Tibial artery (tissue), 4 donors: ENCODE results near the gene CROCC2.

Experiments used
- DNase-seq, 2 donors: peaks; one replicate each; pipeline ENCODE4 v3.0.0-alpha.2; 2019
- H3K27ac ChIP-seq, 2 donors: fragments of 200-600 bp; sonication (generic) in 1 of 2; 1 replicate in 1 of 2; 2 replicates in 1 of 2; pipeline ENCODE4 v1.5.1; 2018 to 2019; ENCODE audit warnings: mild to moderate bottlenecking in 1 of 2
- H3K27me3 ChIP-seq, 2 donors: fragments of 200-600 bp; sonication (generic) in 1 of 2; one replicate each; pipeline versions ENCODE4 v1.5.1 to v1.6.0; 2016 to 2019
- H3K36me3 ChIP-seq, 3 donors: fragments of 200-600 bp; sonication (generic) in 2 of 3; one replicate each; pipeline ENCODE4 v1.5.1; 2016 to 2019; ENCODE audit warnings: mild to moderate bottlenecking in 2 of 3
- H3K4me1 ChIP-seq, 4 donors: fragments of 200-600 bp; sonication (generic) in 2 of 4; 1 replicate in 3 of 4; 2 replicates in 1 of 4; pipeline ENCODE4 v1.5.1; 2016 to 2019
- H3K4me3 ChIP-seq, 2 donors: fragments of 200-600 bp; sonication (generic) in 1 of 2; 1 replicate in 1 of 2; 2 replicates in 1 of 2; pipeline ENCODE4 v1.5.1; 2018 to 2019; ENCODE audit warnings: mild to moderate bottlenecking in 2 of 2
- H3K9me3 ChIP-seq, 3 donors: fragments of 200-600 bp; sonication (generic) in 1 of 3; one replicate each; pipeline ENCODE4 v1.5.1; 2016 to 2019
- intact Hi-C: fragments of 100-400 bp; cut with DNase I; formaldehyde crosslinking; loops from one replicate; pipeline ENCODE4 v1.15.0; 2023; ENCODE audit warnings: low total_unique reads
- TF ChIP-seq, protein P1 (sequence below), 2 experiments: fragments of 200-600 bp in 1 of 2; fragments of 450-650 bp in 1 of 2; IDR thresholded peaks; one replicate each; pipeline ENCODE4 v1.5.1; 2017 to 2019; ENCODE audit warnings: antibody characterized with exemption in 2 of 2, mild to moderate bottlenecking in 1 of 2, moderate library complexity in 1 of 2

CROCC2 gene

DNA sequence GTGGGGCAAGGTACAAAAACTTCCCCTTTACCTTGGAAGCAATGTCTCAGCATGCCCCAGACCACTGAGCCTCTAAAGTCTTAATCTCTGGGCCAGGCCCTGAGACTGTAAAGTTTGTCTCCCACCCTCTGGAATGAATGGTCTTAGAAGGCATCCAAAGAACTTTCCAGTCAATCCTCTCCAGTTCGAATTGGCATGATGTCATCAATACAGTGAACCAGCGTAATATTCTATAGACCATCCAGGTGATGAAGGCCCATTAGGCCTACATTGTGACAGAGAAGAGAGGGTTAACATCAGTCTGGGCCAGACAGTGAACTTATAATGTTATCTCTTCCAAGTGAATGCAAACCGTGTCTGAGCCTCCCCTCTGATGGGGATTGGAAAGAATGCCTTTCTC lies 21.4 kb upstream of the CROCC2 start:
- Histone ChIP-seq H3K9me3 (no peaks in the 10 kb centered on the region), H3K4me1 (no peaks in the 10 kb centered on the region), H3K27me3 (peaks cover 0 to 7% of the 10 kb centered on the region in 2 donors), H3K27ac (no peak overlapping the region), H3K4me3 (no peak overlapping the region), H3K36me3 (no peaks in the 10 kb centered on the region)
- DNase-seq = no peak
- TF ChIP-seq, protein P1, sequence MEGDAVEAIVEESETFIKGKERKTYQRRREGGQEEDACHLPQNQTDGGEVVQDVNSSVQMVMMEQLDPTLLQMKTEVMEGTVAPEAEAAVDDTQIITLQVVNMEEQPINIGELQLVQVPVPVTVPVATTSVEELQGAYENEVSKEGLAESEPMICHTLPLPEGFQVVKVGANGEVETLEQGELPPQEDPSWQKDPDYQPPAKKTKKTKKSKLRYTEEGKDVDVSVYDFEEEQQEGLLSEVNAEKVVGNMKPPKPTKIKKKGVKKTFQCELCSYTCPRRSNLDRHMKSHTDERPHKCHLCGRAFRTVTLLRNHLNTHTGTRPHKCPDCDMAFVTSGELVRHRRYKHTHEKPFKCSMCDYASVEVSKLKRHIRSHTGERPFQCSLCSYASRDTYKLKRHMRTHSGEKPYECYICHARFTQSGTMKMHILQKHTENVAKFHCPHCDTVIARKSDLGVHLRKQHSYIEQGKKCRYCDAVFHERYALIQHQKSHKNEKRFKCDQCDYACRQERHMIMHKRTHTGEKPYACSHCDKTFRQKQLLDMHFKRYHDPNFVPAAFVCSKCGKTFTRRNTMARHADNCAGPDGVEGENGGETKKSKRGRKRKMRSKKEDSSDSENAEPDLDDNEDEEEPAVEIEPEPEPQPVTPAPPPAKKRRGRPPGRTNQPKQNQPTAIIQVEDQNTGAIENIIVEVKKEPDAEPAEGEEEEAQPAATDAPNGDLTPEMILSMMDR (IDR thresholded peaks at IDR 0.05) = no peak
- intact Hi-C loops = no loop called here

DNA sequence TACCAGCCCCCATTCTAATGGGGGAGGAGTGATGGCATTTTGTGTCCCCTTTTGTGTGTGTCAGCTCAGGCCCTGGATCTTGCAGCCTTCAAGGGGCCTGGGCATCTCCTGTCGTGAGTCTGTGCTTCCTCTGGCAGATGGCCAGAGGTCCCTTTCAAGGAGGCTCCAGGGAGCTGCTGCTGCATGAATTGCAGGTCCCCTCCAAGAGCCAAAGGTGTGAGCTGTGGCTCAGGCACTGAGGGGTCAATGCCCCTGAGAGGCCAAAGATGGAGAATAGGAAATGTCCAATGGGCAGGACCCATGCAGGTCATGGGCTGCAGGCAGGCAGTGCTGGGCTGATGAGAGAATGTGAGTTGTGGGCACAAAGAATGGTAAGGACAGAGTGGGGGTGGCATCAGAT lies 20.6 kb upstream of the CROCC2 start:
- H3K27ac ChIP-seq = no peak overlapping the region
- DNase-seq = no peak
- intact Hi-C loops = no loop called here

DNA sequence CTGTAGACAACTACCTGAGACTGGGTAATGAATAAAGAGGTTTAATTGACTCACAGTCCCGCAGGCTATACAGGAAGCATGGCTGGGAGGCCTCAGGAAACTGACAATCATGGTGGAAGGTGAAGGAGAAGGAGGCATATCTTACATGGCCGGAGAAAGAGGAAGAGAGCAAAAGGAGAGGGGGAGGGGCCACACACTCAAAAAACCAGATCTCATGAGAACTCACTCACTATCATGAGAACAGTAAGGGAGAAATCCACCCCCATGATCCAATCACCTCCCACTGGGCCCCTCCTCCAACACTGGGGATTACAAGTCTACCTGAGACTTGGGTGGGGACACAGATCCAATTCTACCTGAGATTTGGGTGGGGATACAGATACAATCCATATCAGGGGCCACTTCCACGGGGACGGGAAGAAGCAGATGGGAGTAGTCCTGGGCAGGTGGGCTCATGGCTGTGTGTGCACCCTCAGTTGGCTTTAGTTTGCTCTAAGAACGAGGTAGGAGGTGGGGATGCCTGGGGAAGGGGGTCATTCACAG lies 20.0 kb upstream of the CROCC2 start:
- DNase-seq = no peak
- no peaks in the 10 kb centered on the region for H3K4me1 ChIP-seq
- intact Hi-C loops = no loop called here
- peaks cover 0 to 10% of the 10 kb centered on the region in 2 donors for H3K27me3 ChIP-seq
- no peaks in the 10 kb centered on the region for H3K9me3 ChIP-seq
- H3K4me3 ChIP-seq = no peak overlapping the region
- H3K36me3 ChIP-seq = no peaks in the 10 kb centered on the region
- H3K27ac ChIP-seq = no peak overlapping the region
- TF ChIP-seq, protein P1 (IDR thresholded peaks at IDR 0.05) = no peak

More for the DNA sequence above, 20.6 kb upstream of the CROCC2 start:
- Histone ChIP-seq H3K4me3 (no peak overlapping the region), H3K36me3 (no peaks in the 10 kb centered on the region), H3K4me1 (no peaks in the 10 kb centered on the region), H3K9me3 (no peaks in the 10 kb centered on the region), H3K27me3 (peaks cover 0 to 10% of the 10 kb centered on the region in 2 donors)
- TF ChIP-seq, protein P1 (IDR thresholded peaks at IDR 0.05) = no peak

DNA sequence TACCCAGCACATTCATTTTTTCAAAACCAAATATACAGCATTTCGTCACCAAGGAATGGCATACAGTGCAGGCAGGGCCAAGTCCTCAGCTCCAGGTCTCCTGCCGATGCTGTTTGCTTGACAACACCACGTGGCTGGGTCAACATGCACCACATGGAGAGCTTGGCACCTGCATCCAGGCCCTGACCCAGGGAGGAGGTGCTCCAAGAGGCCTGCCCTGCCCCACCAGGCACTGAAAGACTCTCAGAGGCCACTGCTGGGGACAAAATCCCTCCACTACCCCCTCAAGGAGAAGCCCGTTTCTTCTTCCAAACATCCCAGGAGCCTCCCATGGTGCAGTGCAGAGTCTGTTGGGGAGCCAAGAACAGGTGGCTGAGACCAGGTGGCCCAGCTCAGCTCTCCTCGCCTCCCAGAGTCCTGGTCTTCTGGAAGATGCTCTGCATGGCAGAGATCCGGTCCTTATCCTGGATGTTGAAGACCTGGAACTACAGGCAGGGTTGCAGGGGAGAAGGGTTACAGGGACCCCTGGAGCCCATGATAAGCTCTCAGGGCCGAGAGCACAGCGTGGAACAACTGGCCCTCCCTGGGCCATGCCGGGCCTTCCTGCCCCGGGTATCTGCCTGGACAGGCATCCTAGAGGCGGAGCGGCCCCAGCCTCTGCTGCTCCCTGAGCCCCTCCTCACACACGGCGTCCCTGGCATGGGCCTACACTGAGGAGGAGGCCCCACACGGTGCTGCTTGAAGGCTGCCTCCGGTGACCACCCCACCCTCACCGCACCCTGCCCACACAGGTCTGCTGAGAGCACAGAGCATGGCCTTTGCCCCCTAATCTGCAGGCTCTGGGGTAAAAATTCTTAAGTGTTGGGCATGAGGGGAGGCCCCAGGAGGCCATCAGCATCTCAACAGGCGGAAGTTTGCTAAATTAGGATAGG lies 19.2 kb upstream of the CROCC2 start:
- peaks cover 0 to 12% of the 10 kb centered on the region in 2 donors for H3K27me3 ChIP-seq
- no peak for DNase-seq
- H3K4me3 ChIP-seq = no peak overlapping the region
- H3K36me3 ChIP-seq = no peaks in the 10 kb centered on the region
- TF ChIP-seq, protein P1 (IDR thresholded peaks at IDR 0.05) = no peak
- intact Hi-C loops = no loop called here
- no peak overlapping the region for H3K27ac ChIP-seq
- H3K9me3 ChIP-seq = no peaks in the 10 kb centered on the region
- no peaks in the 10 kb centered on the region for H3K4me1 ChIP-seq

DNA sequence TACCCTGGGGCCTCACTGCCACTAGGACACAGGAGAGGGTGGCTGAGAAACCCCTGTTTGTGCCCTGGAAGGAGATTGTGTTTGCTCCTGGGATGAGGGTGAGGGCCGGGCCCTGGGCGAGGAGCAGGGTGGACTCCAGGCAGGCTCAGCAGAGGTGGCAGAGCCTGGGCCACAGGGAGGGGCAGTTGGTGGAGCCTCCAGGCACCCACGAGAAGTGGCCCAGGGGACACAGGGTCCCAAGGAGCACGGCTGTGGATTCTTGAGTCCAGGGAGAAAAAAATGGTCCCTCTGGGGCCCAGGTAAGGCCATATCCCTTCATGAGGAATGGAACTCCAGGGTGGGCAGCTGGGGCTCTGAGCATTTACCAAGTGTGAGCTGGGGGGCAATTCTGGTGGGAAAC lies 18.5 kb upstream of the CROCC2 start:
- no peak overlapping the region for H3K27ac ChIP-seq
- no peak overlapping the region for H3K4me3 ChIP-seq
- intact Hi-C loops = no loop called here
- peaks cover 0 to 18% of the 10 kb centered on the region in 2 donors for H3K27me3 ChIP-seq
- DNase-seq = no peak
- no peaks in the 10 kb centered on the region for H3K4me1 ChIP-seq
- TF ChIP-seq, protein P1 (IDR thresholded peaks at IDR 0.05) = no peak
- no peaks in the 10 kb centered on the region for H3K36me3 ChIP-seq
- no peaks in the 10 kb centered on the region for H3K9me3 ChIP-seq
